DMS 273 (cell line): ENCODE results near the gene ME3.
"Not testable (repeated sequence)": the region's sequence is repeated elsewhere in the genome, so short reads cannot be mapped to it uniquely, and the experiment has no call there.

Source experiments
- DNase-seq: peaks from one replicate; lab custom pipeline; 2025; ENCODE audit not compliant: unreplicated experiment; lab: John Stamatoyannopoulos, UW

ME3 gene

GRCh38 chr11:86666193-86666592 lies 6.2 kb downstream of the ME3 start:
- DNase-seq: no peak

- no peak for DNase-seq
Measured at GRCh38 chr11:86664930-86665329, 7.5 kb downstream of the ME3 start.

GRCh38 chr11:86663761-86664160 lies 8.7 kb downstream of the ME3 start:
- DNase-seq: no peak

- no peak for DNase-seq
Measured at GRCh38 chr11:86663291-86663690, 9.1 kb downstream of the ME3 start.

- no peak for DNase-seq
Measured at GRCh38 chr11:86660736-86661135, 11.7 kb downstream of the ME3 start.

GRCh38 chr11:86660088-86660487 lies 12.3 kb downstream of the ME3 start:
- peak; percentile 62 for DNase-seq

- DNase-seq: no peak
Measured at GRCh38 chr11:86658534-86658933, 13.9 kb downstream of the ME3 start.

GRCh38 chr11:86645212-86645611 lies 27.2 kb downstream of the ME3 start:
- not testable (repeated sequence) for DNase-seq

GRCh38 chr11:86644291-86644690 lies 28.1 kb downstream of the ME3 start:
- no peak for DNase-seq

GRCh38 chr11:86641537-86642261 lies 30.7 kb downstream of the ME3 start:
- DNase-seq: no peak

- no peak for DNase-seq
Measured at GRCh38 chr11:86639137-86639536, 33.3 kb downstream of the ME3 start.

GRCh38 chr11:86638673-86639072 lies 33.7 kb downstream of the ME3 start:
- no peak for DNase-seq

- DNase-seq: no peak
Measured at GRCh38 chr11:86637988-86638387, 34.4 kb downstream of the ME3 start.

- no peak for DNase-seq
Measured at GRCh38 chr11:86636275-86636674, 36.1 kb downstream of the ME3 start.

- DNase-seq: no peak
Measured at GRCh38 chr11:86632499-86633269, 39.7 kb downstream of the ME3 start.

GRCh38 chr11:86630229-86630981 lies 42.0 kb downstream of the ME3 start:
- no peak for DNase-seq

GRCh38 chr11:86629045-86629706 lies 43.2 kb downstream of the ME3 start:
- no peak for DNase-seq

GRCh38 chr11:86627776-86628455 lies 44.5 kb downstream of the ME3 start:
- no peak for DNase-seq

GRCh38 chr11:86625981-86626380 lies 46.4 kb downstream of the ME3 start:
- no peak for DNase-seq

GRCh38 chr11:86625544-86625943 lies 46.9 kb downstream of the ME3 start:
- DNase-seq: no peak

- DNase-seq: no peak
Measured at GRCh38 chr11:86624366-86624765, 48.0 kb downstream of the ME3 start.
